HEK293T (cell line): ENCODE measurements around the gene PPWD1.

Experiments
- ELF4 ChIP-seq: fragments of 450-650 bp; IDR thresholded peaks from 2 replicates; pipeline ENCODE4 v1.6.1; 2017; ENCODE audit warnings: antibody characterized with exemption
- FOXA1 ChIP-seq: fragments of 450-650 bp; IDR thresholded peaks from 2 replicates; pipeline ENCODE4 v1.6.1; 2016; ENCODE audit warnings: mild to moderate bottlenecking
- FOXM1 ChIP-seq: fragments of 450-650 bp; IDR thresholded peaks from 2 replicates; pipeline ENCODE4 v1.6.1; 2017; ENCODE audit warnings: mild to moderate bottlenecking, borderline replicate concordance
- HDGF ChIP-seq: fragments of 450-650 bp; IDR thresholded peaks from 2 replicates; pipeline ENCODE4 v1.6.1; 2017; ENCODE audit warnings: antibody characterized with exemption, borderline replicate concordance
- NFRKB ChIP-seq: fragments of 450-650 bp; IDR thresholded peaks from 2 replicates; pipeline ENCODE4 v1.6.1; 2016; ENCODE audit warnings: mild to moderate bottlenecking, moderate library complexity
- SP1 ChIP-seq: fragments of 450-650 bp; IDR thresholded peaks from 2 replicates; pipeline ENCODE4 v1.6.1; 2017
- SUZ12 ChIP-seq: fragments of 450-650 bp; IDR thresholded peaks from 2 replicates; pipeline ENCODE4 v1.6.1; 2016; ENCODE audit warnings: mild to moderate bottlenecking
- TARDBP ChIP-seq: fragments of 450-650 bp; IDR thresholded peaks from 2 replicates; pipeline ENCODE4 v1.6.1; 2016
- ZNF384 ChIP-seq: fragments of 450-650 bp; IDR thresholded peaks from 2 replicates; pipeline ENCODE4 v1.6.1; 2016
- TF ChIP-seq, protein P1 (sequence below): fragments of 450-650 bp; IDR thresholded peaks from 2 replicates; pipeline ENCODE4 v1.6.1; 2016

DNA sequence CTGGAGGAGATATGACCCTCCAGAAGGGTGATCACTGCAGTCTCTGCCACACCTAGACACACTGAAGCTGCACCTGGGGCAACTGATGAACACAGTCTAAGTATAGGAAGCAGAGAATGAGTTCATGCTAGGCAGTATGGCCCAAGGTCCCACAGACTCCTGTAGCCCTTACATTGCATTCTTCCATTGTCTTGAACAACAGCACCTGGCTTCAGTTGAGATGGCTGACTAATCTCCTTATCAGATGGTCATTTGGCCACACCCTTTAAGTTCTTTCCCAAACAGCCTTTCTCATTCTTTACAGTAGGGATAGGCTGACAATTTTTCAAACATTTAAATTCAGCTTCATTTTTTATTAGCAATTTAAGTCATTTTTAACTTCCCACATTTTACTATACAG is 23.3 kb upstream of the PPWD1 start:
- no peak for TF ChIP-seq FOXA1
- no peak for TF ChIP-seq NFRKB
- TF ChIP-seq ELF4 = no peak
- TF ChIP-seq SUZ12 = no peak
- no peak for TF ChIP-seq FOXM1
- TF ChIP-seq SP1 = no peak
- TF ChIP-seq ZNF384 = no peak
- TF ChIP-seq TARDBP = no peak
- TF ChIP-seq HDGF = no peak
- TF ChIP-seq, protein P1, sequence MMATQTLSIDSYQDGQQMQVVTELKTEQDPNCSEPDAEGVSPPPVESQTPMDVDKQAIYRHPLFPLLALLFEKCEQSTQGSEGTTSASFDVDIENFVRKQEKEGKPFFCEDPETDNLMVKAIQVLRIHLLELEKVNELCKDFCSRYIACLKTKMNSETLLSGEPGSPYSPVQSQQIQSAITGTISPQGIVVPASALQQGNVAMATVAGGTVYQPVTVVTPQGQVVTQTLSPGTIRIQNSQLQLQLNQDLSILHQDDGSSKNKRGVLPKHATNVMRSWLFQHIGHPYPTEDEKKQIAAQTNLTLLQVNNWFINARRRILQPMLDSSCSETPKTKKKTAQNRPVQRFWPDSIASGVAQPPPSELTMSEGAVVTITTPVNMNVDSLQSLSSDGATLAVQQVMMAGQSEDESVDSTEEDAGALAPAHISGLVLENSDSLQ = no peak
